Keratinocyte (primary cell): ENCODE measurements around the gene OTOA.

ENCODE experiments used
- EZH2 ChIP-seq: IDR thresholded peaks from one replicate; pipeline ENCODE4 v1.6.1; 2012; ENCODE audit warnings: inconsistent platforms, mild to moderate bottlenecking, low read length, moderate library complexity
- TF ChIP-seq, protein P1 (sequence below), 3 experiments: IDR thresholded peaks in 1 of 3; conservative IDR thresholded peaks in 1 of 3; optimal IDR thresholded peaks in 1 of 3; 2 replicates in 2 of 3; 3 replicates in 1 of 3; pipeline versions ENCODE3 to v1.5.1; 2011; ENCODE audit warnings: low read length in 3 of 3, mild to moderate bottlenecking in 3 of 3, moderate library complexity in 2 of 3, control low read depth in 1 of 3, inconsistent platforms in 1 of 3; ENCODE audit not compliant: insufficient read depth in 2 of 3; ENCODE audit errors: extremely low read depth in 1 of 3

DNA sequence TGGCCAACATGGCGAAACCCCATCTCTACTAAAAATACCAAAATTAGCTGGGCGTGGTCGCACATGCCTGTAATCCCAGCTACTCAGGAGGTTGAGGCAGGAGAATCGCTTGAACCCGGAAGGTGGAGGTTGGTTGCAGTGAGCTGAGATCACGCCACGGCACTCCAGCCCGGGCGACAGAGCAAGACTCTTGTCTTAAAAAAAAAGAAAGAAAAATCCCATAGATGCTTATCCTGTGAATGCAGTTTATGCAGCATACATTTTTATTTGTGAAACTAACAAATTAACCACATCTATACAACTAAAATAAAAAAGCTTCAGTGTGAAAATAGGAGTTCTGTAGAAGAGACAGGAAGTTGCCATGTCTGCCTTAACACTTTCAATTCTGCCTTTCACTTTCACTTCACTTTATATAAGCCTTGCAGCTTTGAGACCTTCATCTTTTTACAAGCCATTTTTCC lies 18.5 kb upstream of the OTOA start:
- TF ChIP-seq, protein P1, sequence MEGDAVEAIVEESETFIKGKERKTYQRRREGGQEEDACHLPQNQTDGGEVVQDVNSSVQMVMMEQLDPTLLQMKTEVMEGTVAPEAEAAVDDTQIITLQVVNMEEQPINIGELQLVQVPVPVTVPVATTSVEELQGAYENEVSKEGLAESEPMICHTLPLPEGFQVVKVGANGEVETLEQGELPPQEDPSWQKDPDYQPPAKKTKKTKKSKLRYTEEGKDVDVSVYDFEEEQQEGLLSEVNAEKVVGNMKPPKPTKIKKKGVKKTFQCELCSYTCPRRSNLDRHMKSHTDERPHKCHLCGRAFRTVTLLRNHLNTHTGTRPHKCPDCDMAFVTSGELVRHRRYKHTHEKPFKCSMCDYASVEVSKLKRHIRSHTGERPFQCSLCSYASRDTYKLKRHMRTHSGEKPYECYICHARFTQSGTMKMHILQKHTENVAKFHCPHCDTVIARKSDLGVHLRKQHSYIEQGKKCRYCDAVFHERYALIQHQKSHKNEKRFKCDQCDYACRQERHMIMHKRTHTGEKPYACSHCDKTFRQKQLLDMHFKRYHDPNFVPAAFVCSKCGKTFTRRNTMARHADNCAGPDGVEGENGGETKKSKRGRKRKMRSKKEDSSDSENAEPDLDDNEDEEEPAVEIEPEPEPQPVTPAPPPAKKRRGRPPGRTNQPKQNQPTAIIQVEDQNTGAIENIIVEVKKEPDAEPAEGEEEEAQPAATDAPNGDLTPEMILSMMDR (optimal IDR thresholded peaks at IDR 0.05 in 1 of 3, IDR thresholded peaks at IDR 0.05 in 1 of 3, conservative IDR thresholded peaks at IDR 0.05 in 1 of 3; ENCODE audit: extremely low read depth in 1 of 3, insufficient read depth in 2 of 3, low read length in 3 of 3): no peak
- TF ChIP-seq EZH2: no peak
